GM12801 (cell line): ENCODE data around the gene HSFX2.
"Not testable (repeated sequence)": the region's sequence is repeated elsewhere in the genome, so short reads cannot be mapped to it uniquely, and the experiment has no call there.

Experiments used
- CTCF ChIP-seq: IDR thresholded peaks from one replicate; pipeline ENCODE4 v1.5.1; 2011; ENCODE audit warnings: control low read depth; ENCODE audit not compliant: insufficient read length; ENCODE audit errors: extremely low read depth

Gene HSFX2

GRCh38 chrX:149610511-149610910, 15.4 kb upstream of the HSFX2 start:
- TF ChIP-seq CTCF, result no peak

- no peak for TF ChIP-seq CTCF
Observed at GRCh38 chrX:149607699-149608098, 12.6 kb upstream of the HSFX2 start.

GRCh38 chrX:149587359-149587758, 7.8 kb downstream of the HSFX2 start, which contains the start of gene MAGEA9B:
Gene MAGEA9B, minus strand, starts transcription at chrX:149587459. Its CDS starts 4,280 bp downstream, at chrX:149583179.
- TF ChIP-seq CTCF, result not testable (repeated sequence)

GRCh38 chrX:149572743-149573142, 22.4 kb downstream of the HSFX2 start:
- TF ChIP-seq CTCF, result no peak

GRCh38 chrX:149571770-149572169, 23.3 kb downstream of the HSFX2 start:
- TF ChIP-seq CTCF, result no peak

- TF ChIP-seq CTCF, result no peak
Observed at GRCh38 chrX:149570668-149571067, 24.4 kb downstream of the HSFX2 start.

- no peak for TF ChIP-seq CTCF
Observed at GRCh38 chrX:149569770-149570169, 25.3 kb downstream of the HSFX2 start.
